ENCODE data around the gene GPX4. TPM values are rescaled to one million over a fixed set of nuclear protein-coding genes. Genes with fewer than 3 reads are reported as not detected.

GPX4 gene
- total and polyA plus RNA-seq, 2 of the 13 experiments (the other 11 are each of a cell fraction or from before 2014, with no cell fraction given) = 535 to 613 TPM

- TF ChIP-seq TRAFD1 (CRISPR knock-in tag; IDR thresholded peaks at IDR 0.05; ENCODE audit: borderline replicate concordance) (no peak), PTBP1 (IDR thresholded peaks at IDR 0.05; ENCODE audit: low read depth, low read length, poor library complexity, severe bottlenecking) (no peak), ZNF33A (CRISPR knock-in tag; IDR thresholded peaks at IDR 0.05; ENCODE audit: borderline replicate concordance) (no peak), TRIM22 (IDR thresholded peaks at IDR 0.05) (no peak), ZNF18 (CRISPR knock-in tag; IDR thresholded peaks at IDR 0.05; ENCODE audit: insufficient replicate concordance) (peak; percentile 80), MNT (IDR thresholded peaks at IDR 0.05) (peak; percentile 57), ZNF318 (CRISPR knock-in tag; IDR thresholded peaks at IDR 0.05) (no peak), ZBTB14 (CRISPR knock-in tag; IDR thresholded peaks at IDR 0.05) (no peak; the same call in 1 of the 2 replicates), ERF (CRISPR knock-in tag; IDR thresholded peaks at IDR 0.05) (peak; percentile 28), SMYD3 (CRISPR knock-in tag; IDR thresholded peaks at IDR 0.05) (no peak), HCFC1 (IDR thresholded peaks at IDR 0.05; ENCODE audit: low read depth, low read length) (no peak)
These were observed at the start of gene GPX4 (continued) for GRCh38 chr19:1103708-1104310.
